Measurements from ENCODE around the gene STT3A.
"Not testable (repeated sequence)": the region's sequence is repeated elsewhere in the genome, so short reads cannot be mapped to it uniquely, and the experiment has no call there.

Gene STT3A

GRCh38 chr11:125592305-125593113 is at the start of gene STT3A:
TSS of gene STT3A (plus strand) at chr11:125592852. CDS start at chr11:125595916, 3,064 bp downstream.
- peak; percentile 100 for DNase-seq

DNA sequence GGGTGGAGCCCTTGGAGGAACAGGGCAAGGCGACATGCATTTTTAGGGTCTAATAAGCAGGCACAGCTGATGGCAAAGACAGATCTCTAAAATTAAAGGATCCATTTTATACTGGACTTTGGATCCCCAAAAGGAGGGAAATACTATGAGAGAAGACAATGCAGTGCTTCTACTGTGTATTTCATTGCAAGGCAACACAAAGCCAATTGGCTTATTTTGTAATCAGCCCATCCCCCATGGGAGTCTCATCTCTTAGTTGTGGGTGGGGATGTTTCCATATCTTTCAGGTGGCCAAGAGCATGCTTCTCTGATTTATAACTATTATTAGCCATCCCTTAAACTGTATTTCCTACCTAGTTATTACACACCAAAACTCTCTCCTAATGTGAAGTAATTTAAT is 41.9 kb upstream of the STT3A start:
- DNase-seq: no peak

GRCh38 chr11:125551835-125552342 is 40.8 kb upstream of the STT3A start:
- DNase-seq: no peak

- DNase-seq: no peak
Measured at GRCh38 chr11:125552927-125553326, 39.7 kb upstream of the STT3A start.

DNA sequence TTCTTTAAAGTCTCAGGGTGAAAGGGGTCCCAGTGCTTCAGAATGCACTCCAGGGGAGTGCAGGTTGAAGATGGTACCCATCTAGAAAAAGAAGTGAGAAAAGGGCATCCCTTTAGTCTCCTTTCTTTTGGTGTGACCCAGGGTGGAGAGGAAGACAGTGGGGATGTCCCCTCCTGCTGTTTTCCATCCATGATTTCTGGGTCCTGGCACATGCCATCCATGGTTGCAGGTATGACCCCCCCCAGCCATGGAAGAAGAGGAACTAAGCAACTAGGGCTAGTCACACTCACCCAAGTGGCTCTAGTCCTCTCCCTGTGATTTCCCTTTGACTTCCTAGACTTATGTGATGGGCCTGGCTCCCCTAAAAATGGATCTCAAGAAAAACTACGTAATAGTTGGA is 39.3 kb upstream of the STT3A start:
- no peak for DNase-seq

DNA sequence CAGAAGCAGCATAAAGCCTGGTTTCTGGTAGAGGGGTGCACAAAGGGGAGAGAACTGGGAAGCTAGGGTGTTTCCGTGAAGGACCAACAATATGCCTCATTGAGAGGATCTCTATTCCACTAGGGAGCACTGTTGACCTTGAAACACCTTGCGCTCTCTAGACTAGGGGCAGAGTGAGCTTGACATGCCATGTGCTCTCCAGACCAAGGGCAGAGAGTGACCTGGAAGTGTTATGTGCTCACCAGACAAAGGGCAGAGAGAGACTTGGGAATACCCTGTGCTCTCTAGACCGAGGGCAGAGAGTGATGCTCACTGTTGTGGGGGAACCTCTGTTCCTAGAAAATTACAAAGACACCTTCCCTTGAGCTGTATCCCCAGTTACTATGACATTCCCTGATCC is 38.6 kb upstream of the STT3A start:
- DNase-seq: no peak

- no peak for DNase-seq
Measured at GRCh38 chr11:125559888-125560287, 32.8 kb upstream of the STT3A start.

- no peak for DNase-seq
Measured at GRCh38 chr11:125561924-125562323, 30.7 kb upstream of the STT3A start.

- DNase-seq: no peak
Measured at GRCh38 chr11:125562430-125562829, 30.2 kb upstream of the STT3A start.

DNA sequence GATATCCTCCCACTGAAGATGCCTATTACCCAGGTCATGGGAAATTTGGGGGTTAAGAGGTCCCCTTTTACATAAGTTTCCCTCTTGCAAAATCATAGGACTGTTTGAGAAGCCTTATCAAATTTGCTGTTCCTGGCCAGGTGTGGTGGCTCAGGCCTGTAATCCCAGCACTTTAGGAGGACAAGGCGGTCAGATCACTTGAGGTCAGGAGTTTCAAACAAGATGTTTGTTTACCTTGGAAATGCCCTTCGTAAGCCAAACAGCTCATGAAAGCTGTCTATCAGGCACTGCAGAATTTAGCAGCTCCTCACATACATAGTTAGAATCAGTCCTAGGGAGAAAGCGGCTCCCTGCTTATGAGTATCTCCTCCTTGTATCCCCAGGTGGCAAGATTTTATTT is 28.3 kb upstream of the STT3A start:
- DNase-seq: no peak

DNA sequence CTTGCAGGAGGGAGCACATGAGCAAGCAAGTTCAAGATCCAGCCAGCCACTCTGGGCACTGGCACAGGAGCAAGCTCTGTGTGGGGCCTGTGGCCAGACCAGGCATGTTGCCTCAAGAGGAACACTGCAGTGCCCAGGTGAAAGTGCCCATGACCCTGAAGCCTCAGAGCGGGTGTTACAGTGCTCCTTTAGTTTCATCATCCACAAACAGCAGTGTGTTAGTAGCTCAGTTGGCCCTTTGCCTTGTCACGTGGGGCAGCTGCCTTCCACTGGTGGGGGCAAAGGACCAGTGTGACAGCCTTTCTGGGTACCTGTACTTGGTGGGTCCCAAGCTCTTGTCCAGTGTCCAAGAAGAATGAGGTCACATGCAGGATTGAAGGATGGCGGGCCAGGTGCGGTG is 26.4 kb upstream of the STT3A start:
- DNase-seq: no peak

DNA sequence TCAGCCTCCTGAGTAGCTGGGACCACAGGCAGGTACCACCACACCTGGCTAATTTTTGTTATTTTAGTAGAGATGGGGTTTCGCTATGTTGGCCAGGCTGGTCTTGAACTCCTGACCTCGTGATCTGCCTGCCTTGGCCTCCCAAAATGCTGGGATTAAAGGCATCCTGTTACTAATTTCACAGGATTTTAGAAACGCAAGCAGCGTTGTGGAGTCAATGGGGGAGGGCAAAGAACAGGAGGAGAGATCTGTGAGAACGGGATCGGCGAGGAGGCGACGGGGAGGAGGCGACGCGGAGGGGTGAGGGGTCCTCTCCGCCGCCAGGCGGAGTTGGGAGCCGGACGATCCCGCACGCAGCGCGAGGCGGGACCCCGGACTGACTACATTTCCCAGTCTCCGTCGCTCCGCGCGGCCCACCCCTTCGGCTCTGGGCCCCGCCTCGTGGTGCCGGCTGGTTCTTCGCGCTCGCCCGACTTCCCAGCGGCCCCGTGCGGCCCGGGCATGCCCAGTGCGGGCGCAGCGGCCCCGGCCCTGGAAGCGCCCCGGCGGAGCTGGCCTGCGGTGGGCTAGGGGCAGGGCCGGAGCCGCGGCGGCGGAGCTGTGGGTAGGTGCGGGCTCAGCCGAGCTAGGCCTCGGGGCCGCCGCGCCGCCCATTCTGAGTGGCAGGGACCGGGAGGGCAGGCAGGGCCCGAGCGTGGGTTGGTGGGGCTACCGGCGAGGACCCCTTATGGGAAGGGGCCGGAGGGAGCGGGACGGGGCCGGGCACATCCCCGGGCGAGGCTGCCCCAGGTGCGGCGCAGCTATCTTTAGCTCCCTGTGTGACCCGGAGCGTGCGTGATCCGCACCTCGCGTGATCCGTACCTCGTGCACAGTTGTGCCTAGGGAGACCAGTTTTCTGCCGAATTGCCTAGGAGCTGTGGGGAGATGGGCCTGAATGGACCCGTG is 23.4 kb upstream of the STT3A start, which contains the start of gene EI24:
Gene EI24 (plus strand): TSS at position 508 of the 945 bp plus-strand sequence. CDS start 3,051 bp downstream, outside the sequence.
- DNase-seq: peak; percentile 84 to 89

GRCh38 chr11:125569915-125570621 is 22.6 kb upstream of the STT3A start:
- DNase-seq: no peak

- DNase-seq: no peak
Measured at GRCh38 chr11:125570952-125571351, 21.7 kb upstream of the STT3A start.

GRCh38 chr11:125572916-125573315 is 19.7 kb upstream of the STT3A start:
- DNase-seq: no peak

- not testable (repeated sequence) for DNase-seq
Measured at GRCh38 chr11:125577181-125577580, 15.5 kb upstream of the STT3A start.

- DNase-seq: no peak
Measured at GRCh38 chr11:125578783-125579182, 13.9 kb upstream of the STT3A start.

GRCh38 chr11:125579811-125580210 is 12.8 kb upstream of the STT3A start:
- no peak for DNase-seq

- no peak for DNase-seq
Measured at GRCh38 chr11:125583496-125583895, 9.2 kb upstream of the STT3A start.

DNA sequence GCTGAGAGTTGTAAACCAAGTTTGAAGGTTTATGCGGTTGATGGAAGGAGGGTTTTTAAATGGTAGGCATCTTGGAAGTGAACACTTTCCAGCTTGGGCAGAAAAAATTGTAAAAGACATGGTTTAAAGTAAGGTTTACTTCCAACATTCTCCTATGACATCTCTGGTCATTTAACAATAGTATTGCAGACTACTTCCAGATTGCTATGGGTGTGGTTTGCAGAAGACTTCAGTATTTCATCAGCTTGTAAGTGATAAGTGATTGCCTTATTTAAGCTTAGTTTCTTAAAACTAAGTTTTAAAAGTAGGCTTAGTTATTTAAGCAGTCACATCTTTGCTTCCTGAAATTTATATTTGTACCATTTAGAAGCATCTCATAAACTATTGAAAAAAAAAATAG is 7.2 kb upstream of the STT3A start:
- DNase-seq: no peak

DNA sequence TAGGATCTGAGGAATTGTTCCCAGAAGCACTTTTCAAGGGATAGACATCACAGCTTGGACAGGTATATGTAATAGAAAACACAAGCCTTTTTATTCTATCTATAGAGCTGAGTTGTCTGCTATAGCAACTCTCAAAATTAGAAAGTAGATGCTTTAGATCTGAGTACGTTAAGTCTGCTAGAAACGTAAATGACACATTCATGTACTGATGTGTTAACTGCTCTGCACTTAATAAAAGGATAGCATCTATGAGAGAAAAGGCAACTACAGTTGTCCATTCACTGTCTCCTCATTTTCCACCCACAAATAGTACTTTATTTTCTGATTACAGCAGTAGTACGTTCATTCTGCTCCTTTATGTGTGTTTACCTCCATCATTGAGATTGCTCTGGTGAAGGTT is 6.0 kb upstream of the STT3A start:
- DNase-seq: no peak

DNA sequence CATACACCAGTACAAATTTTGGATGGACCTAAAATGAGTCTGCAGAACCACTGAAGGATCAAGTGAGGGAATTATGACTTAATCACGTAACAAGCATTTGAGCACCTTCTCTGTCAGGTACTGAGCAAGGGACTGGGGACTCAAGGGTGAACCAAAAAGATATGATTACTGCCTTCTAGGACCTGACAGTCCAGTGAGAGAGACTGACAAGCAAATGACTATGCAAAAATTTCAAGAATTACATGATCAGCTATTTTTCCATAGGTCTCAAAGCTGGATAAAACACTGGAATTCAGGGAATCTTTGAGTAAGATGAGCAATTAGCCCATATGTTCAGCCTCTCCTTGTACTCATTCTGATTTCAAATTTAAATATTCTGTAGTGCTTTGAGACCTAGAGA is 5.2 kb upstream of the STT3A start:
- DNase-seq: no peak

DNA sequence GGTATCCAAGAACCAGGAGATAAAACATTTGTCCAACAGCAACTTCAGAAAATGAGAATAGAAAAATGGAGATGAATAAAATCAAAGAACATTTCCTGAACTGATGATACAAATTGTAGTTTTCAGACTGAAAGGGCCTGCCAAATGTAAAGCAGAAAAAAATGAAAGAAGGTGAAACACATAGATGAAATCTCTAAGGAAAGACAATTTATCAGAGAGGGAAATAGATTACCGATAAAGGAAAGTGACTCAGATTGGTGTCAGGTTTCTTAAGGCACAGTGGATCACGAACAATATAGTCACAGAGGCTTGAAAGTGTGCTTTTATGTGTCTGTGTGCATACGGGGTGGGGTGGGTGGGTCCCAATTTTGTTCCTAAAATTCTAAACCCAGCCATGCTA is 4.1 kb upstream of the STT3A start:
- DNase-seq: no peak

Measured in inflammatory macrophage treated with lipopolysaccharide for 1 hour (primary cell).